Common myeloid progenitor, CD34-positive (primary cell): ENCODE measurements around the gene MIEN1.

ENCODE experiments used
- CTCF ChIA-PET: fragments of 350-600 bp; sonication (Branson Sonifier 250); formaldehyde crosslinking; loops from one replicate; lab custom pipeline; 2021; ENCODE audit warnings: antibody characterized with exemption; lab: Charles Lee
- POLR2A ChIA-PET: fragments of 350-600 bp; sonication (Branson Sonifier 250); formaldehyde crosslinking; loops from one replicate; lab custom pipeline; 2021; ENCODE audit warnings: antibody characterized with exemption; lab: Charles Lee
- DNase-seq, 3 donors: peaks; one replicate each; pipeline versions ENCODE4 v3.0.0 to v3.0.0-alpha.2; 2013
- H3K27ac ChIP-seq, 2 experiments: 1 replicate in 1 of 2; 2 replicates in 1 of 2; pipeline ENCODE4 v1.7.0; 2013; ENCODE audit warnings: inconsistent platforms in 2 of 2, low read length in 2 of 2, mild to moderate bottlenecking in 2 of 2, low read depth in 1 of 2, moderate library complexity in 1 of 2; ENCODE audit not compliant: severe bottlenecking in 2 of 2, insufficient read depth in 1 of 2, poor library complexity in 1 of 2
- H3K27me3 ChIP-seq, 5 experiments: replicated peaks in 2 of 5; 1 replicate in 3 of 5; 2 replicates in 2 of 5; pipeline versions ENCODE4 v1.6.1 to v1.7.0; 2013; ENCODE audit warnings: low read length in 4 of 5, mild to moderate bottlenecking in 2 of 5, moderate library complexity in 2 of 5, inconsistent platforms in 1 of 5; ENCODE audit not compliant: insufficient read depth in 5 of 5, control insufficient read depth in 4 of 5
- H3K36me3 ChIP-seq, 4 experiments: 1 replicate in 2 of 4; 2 replicates in 2 of 4; pipeline versions ENCODE4 v1.6.1 to v1.7.0; 2013; ENCODE audit warnings: low read length in 3 of 4, control low read depth in 1 of 4, mild to moderate bottlenecking in 1 of 4; ENCODE audit not compliant: control insufficient read depth in 4 of 4, insufficient read depth in 4 of 4
- H3K4me1 ChIP-seq, 4 experiments: 1 replicate in 3 of 4; 2 replicates in 1 of 4; pipeline versions ENCODE4 v1.6.1 to v1.7.1; 2013; ENCODE audit warnings: low read length in 3 of 4, mild to moderate bottlenecking in 3 of 4, control low read depth in 1 of 4, inconsistent platforms in 1 of 4, moderate library complexity in 1 of 4; ENCODE audit not compliant: control insufficient read depth in 4 of 4, insufficient read depth in 4 of 4; ENCODE audit errors: control extremely low read depth in 1 of 4
- H3K4me3 ChIP-seq, 7 experiments: 1 replicate in 4 of 7; 2 replicates in 3 of 7; pipeline versions ENCODE4 v1.5.1 to v1.7.0; 2013; ENCODE audit warnings: mild to moderate bottlenecking in 7 of 7, low read length in 6 of 7, moderate library complexity in 6 of 7, inconsistent platforms in 2 of 7, low read depth in 2 of 7, control low read depth in 1 of 7; ENCODE audit not compliant: insufficient read depth in 4 of 7, control insufficient read depth in 1 of 7; ENCODE audit errors: extremely low read depth in 1 of 7
- H3K9me3 ChIP-seq, 5 experiments: 1 replicate in 4 of 5; 2 replicates in 1 of 5; pipeline versions ENCODE4 v1.6.1 to v1.7.1; 2013; ENCODE audit warnings: low read length in 4 of 5, mild to moderate bottlenecking in 2 of 5, inconsistent platforms in 1 of 5, low read depth in 1 of 5, moderate library complexity in 1 of 5; ENCODE audit not compliant: control insufficient read depth in 4 of 5, insufficient read depth in 2 of 5; ENCODE audit errors: control extremely low read depth in 1 of 5
- WGBS: methylation state at CpG from one replicate; pipeline ENCODE4 v1.1.5; 2013; ENCODE audit not compliant: insufficient coverage; 5-methylcytosine and 5-hydroxymethylcytosine counted together

The MIEN1 gene

DNA sequence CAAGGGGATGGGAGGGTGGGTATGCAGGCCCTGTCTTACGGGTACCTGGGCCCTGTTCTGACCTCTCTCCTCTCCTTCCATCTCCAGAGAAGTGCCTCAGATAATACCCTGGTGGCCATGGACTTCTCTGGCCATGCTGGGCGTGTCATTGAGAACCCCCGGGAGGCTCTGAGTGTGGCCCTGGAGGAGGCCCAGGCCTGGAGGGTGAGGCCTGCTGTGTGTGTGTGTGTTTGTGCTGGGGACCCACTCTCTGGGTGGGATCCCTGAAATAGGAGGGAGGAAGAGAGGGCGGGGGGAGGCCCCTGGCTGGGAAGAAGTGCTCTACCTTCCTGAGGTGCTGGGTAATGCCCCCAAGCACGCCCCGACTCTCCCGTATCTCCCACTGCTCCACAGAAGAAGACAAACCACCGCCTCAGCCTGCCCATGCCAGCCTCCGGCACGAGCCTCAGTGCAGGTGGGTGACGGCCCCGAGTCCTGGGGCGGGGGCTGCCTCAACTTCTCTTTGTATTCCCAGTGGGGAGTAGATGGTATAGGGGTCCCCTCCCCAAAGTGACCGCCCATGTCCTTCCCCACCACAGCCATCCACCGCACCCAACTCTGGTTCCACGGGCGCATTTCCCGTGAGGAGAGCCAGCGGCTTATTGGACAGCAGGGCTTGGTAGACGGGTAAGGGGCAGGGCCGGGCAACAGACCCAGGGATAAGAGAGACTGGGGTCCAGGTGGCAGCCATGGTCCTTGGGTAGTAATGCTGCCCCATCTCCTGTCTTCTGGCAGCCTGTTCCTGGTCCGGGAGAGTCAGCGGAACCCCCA lies 15.2 kb upstream of the MIEN1 start:
- WGBS = 98% methylated on average over 15 of the region's 23 CpGs
- POLR2A ChIA-PET = no interaction called here
- H3K36me3 ChIP-seq = no peaks in the 10 kb centered on the region

GRCh38 chr17:39744836-39745215 lies 14.5 kb upstream of the MIEN1 start:
- WGBS = 96% methylated on average over 4 of the region's 8 CpGs
- DNase-seq = no peak
- Histone ChIP-seq H3K4me1 (peaks cover 0 to 3% (median 0%) of the 10 kb centered on the region in 4 experiments), H3K4me3 (no peak overlapping the region), H3K27me3 (peaks cover 0 to 39% (median 29%) of the 10 kb centered on the region in 5 experiments), H3K9me3 (no peaks in the 10 kb centered on the region), H3K27ac (no peak overlapping the region), H3K36me3 (no peaks in the 10 kb centered on the region)
- CTCF ChIA-PET = interaction anchor here (0.9 to 2.3 kb wide), 3 partner anchors 8 to 125 kb away, joined by 3 to 9 read pairs (median 7); no protein-coding TSS in a partner anchor
- POLR2A ChIA-PET = no interaction called here

More for the DNA sequence above, 15.2 kb upstream of the MIEN1 start:
- H3K4me3 ChIP-seq = no peak overlapping the region
- H3K4me1 ChIP-seq = no peaks in the 10 kb centered on the region
- H3K27me3 ChIP-seq = peaks cover 0 to 34% (median 21%) of the 10 kb centered on the region in 5 experiments
- no peak overlapping the region for H3K27ac ChIP-seq
- DNase-seq = no peak
- no peaks in the 10 kb centered on the region for H3K9me3 ChIP-seq
- CTCF ChIA-PET = interaction anchor here (0.9 to 2.3 kb wide), 3 partner anchors 8 to 126 kb away, joined by 3 to 9 read pairs (median 7); no protein-coding TSS in a partner anchor

DNA sequence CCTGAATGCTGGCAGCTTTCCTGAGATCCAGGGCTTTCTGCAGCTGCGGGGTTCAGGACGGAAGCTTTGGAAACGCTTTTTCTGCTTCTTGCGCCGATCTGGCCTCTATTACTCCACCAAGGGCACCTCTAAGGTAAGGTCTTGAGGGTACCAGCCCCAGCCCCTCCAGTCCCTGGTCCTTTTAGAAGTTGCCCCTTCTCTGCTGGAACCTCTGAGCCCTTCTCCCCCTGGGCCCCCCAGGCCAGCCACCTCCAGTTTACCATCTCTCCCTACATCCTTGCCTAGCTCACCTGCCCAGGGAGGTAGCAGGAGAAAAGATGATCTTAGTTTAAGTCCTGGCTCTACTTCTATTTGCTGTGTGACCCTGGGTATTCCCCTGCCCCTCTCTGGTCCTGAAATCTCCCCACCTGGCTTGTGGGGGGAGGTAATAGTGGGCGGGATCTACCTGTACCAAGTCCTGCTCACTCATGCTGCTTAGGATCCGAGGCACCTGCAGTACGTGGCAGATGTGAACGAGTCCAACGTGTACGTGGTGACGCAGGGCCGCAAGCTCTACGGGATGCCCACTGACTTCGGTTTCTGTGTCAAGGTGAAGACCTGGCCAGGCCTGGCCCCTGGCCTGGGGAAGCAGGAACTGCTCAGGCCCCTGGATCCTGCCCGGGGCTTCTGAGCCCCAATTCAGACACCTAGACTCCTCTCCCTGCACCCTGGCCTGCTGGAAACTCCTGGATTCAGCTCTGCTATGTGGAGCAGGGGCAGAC lies 13.9 kb upstream of the MIEN1 start:
- ChIA-PET CTCF (interaction anchor here (0.9 to 2.3 kb wide), 4 partner anchors 9 to 125 kb away, joined by 3 to 9 read pairs (median 5); no protein-coding TSS in a partner anchor), POLR2A (no interaction called here)
- 83% methylated on average over 16 of the region's 16 CpGs for WGBS
- peaks cover 0 to 8% (median 3%) of the 10 kb centered on the region in 4 experiments for H3K4me1 ChIP-seq
- peaks cover 0 to 44% (median 33%) of the 10 kb centered on the region in 5 experiments for H3K27me3 ChIP-seq
- no peak for DNase-seq
- no peaks in the 10 kb centered on the region for H3K36me3 ChIP-seq
- H3K9me3 ChIP-seq = no peaks in the 10 kb centered on the region
- no peak overlapping the region for H3K4me3 ChIP-seq
- no peak overlapping the region for H3K27ac ChIP-seq

DNA sequence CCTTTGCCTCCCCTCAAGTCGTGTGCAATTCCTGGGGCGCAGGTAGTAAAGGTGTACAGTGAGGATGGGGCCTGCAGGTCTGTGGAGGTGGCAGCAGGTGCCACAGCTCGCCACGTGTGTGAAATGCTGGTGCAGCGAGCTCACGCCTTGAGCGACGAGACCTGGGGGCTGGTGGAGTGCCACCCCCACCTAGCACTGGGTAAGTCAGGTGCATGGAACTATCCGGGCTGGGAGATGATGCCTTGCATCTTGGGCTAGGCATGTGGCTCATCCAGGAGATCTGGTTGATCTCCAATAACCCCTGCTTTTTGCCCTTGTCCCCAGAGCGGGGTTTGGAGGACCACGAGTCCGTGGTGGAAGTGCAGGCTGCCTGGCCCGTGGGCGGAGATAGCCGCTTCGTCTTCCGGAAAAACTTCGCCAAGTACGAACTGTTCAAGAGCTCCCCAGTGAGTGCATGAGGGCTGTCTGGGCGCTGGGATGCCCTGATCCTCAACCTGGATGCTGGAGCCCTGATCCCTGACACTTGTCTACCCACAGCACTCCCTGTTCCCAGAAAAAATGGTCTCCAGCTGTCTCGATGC lies 12.6 kb upstream of the MIEN1 start:
- Histone ChIP-seq H3K9me3 (no peaks in the 10 kb centered on the region), H3K4me1 (peaks cover 0 to 21% (median 8%) of the 10 kb centered on the region in 4 experiments), H3K27me3 (peaks cover 0 to 56% (median 34%) of the 10 kb centered on the region in 5 experiments), H3K36me3 (no peaks in the 10 kb centered on the region), H3K4me3 (no peak overlapping the region), H3K27ac (no peak overlapping the region)
- ChIA-PET CTCF (interaction anchor here (1.0 kb wide), 1 partner anchor 12 kb away, joined by 3 read pairs; no protein-coding TSS in a partner anchor), POLR2A (no interaction called here)
- WGBS = 95% methylated on average over 20 of the region's 21 CpGs
- no peak for DNase-seq

DNA sequence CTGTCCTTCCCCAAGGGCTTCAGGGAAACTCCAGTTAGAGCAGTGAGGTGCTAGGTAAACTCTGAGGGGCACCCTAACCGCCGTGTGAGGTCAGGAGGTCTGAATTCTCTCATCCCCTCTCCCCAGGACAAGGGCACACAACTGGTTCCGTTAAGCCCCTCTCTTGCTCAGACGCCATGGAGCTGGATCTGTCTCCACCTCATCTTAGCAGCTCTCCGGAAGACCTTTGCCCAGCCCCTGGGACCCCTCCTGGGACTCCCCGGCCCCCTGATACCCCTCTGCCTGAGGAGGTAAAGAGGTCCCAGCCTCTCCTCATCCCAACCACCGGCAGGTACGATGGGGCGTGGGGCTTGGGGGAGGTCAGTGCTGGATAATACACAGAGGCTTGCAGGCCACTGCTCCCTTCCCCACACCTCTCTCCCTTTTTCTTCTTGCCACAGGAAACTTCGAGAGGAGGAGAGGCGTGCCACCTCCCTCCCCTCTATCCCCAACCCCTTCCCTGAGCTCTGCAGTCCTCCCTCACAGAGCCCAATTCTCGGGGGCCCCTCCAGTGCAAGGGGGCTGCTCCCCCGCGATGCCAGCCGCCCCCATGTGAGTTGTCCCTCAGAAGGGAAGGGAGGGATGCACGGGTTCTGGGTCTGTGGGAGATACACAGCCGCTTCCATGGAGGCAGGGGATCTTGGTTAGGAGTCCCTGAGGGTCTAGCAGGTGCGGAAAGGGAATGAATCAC lies 12.0 kb upstream of the MIEN1 start:
- ChIA-PET POLR2A (no interaction called here), CTCF (no interaction called here)

DNA sequence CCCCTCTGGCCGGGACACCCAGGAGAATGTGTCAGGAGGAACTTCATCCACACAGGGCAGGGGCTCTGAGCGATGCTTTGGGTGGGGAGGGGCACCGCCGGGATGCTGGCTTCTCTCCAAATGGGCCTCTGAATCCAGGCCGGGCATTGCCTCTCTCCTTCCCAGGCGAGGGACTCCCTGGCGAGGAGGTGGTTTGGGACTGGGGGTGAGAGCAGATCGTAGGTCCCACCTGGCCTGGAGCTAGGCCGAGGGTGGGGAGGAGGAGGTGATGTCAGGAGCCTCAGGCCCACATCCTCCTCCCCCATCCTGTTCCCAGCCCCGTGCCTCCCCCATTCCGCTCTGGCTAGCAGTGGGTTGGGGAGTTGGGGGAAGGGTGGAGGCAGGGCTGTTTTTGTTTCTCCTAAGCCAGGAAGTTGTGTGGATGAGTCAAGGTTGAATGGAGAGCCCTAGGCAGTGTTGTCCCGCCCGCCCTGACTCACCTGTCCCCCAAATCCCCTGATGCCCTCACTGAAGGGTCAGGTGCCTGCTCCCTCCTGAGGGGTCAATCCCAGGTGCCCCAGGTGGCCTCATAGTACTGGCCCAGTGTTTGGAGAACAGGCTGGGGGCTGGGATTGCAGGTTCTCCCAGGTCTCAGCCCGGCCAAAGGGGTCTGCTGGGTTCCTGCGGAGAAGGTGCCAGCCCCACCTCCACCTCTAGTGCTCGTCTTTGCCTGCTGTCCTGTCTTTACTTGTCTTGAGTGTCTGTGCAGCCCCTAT lies 10.2 kb upstream of the MIEN1 start:
- Histone ChIP-seq H3K9me3 (no peaks in the 10 kb centered on the region), H3K36me3 (no peaks in the 10 kb centered on the region), H3K4me3 (no peak overlapping the region), H3K27me3 (peaks cover 0 to 80% (median 48%) of the 10 kb centered on the region in 5 experiments), H3K4me1 (peaks cover 0 to 25% (median 10%) of the 10 kb centered on the region in 4 experiments), H3K27ac (no peak overlapping the region)
- no peak for DNase-seq
- CTCF ChIA-PET = no interaction called here
- POLR2A ChIA-PET = no interaction called here
- WGBS = 62% methylated on average over 8 of the region's 16 CpGs

More for the DNA sequence above, 12.0 kb upstream of the MIEN1 start:
- DNase-seq = no peak
- no peaks in the 10 kb centered on the region for H3K36me3 ChIP-seq
- WGBS = 93% methylated on average over 15 of the region's 18 CpGs
- H3K4me3 ChIP-seq = no peak overlapping the region
- no peaks in the 10 kb centered on the region for H3K9me3 ChIP-seq
- H3K27ac ChIP-seq = no peak overlapping the region
- H3K27me3 ChIP-seq = peaks cover 0 to 62% (median 38%) of the 10 kb centered on the region in 5 experiments
- H3K4me1 ChIP-seq = peaks cover 0 to 25% (median 10%) of the 10 kb centered on the region in 4 experiments
